HG02763 (cell line): ENCODE data around the gene UBASH3A.
"Not testable (repeated sequence)": the region's sequence is repeated elsewhere in the genome, so short reads cannot be mapped to it uniquely, and the experiment has no call there.

ENCODE experiments used
- ATAC-seq: cut with Tn5 transposase; IDR thresholded peaks from one replicate; pipeline ENCODE4 v1.9.1; 2021; ENCODE audit warnings: mild to moderate bottlenecking, moderate library complexity; ENCODE audit not compliant: unreplicated experiment

UBASH3A gene

DNA sequence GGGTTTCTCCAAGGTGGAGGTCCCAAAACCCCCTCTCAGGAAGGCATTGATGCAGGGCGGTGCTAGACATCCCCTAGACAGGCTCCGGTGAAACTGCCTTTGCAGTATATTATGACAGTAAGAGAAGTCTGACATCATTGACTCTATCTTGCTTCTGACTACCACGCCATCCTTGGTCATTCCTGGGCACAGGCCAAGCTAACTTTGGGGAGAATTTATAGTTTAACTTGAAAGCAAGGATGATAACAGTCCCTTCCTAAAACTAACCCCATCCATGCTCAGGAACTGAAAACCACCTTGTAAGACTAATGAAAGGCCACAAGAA, 62.1 kb downstream of the UBASH3A start:
- no peak for ATAC-seq

DNA sequence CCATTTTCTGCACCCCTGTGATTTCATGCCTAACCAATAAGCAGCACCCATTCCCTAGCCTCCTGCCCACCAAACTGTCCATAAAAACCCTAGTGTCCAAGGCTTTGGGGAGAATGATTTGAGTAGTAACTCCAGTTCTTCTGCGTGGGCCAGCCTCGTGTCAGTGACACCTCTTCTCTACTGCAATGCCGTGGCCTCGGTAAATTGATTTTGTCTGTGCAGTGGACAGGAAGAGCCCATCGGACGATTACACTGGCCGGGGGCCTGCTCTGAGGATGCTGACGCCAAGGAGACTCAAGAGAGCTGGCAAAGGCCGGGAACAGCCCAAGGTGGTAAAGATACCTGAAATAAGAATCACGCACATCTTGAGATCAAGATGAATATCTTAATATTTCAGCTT, 63.0 kb downstream of the UBASH3A start:
- ATAC-seq = no peak

- ATAC-seq = no peak
These were observed 63.7 kb downstream of the UBASH3A start for GRCh38 chr21:42467140-42467983.

DNA sequence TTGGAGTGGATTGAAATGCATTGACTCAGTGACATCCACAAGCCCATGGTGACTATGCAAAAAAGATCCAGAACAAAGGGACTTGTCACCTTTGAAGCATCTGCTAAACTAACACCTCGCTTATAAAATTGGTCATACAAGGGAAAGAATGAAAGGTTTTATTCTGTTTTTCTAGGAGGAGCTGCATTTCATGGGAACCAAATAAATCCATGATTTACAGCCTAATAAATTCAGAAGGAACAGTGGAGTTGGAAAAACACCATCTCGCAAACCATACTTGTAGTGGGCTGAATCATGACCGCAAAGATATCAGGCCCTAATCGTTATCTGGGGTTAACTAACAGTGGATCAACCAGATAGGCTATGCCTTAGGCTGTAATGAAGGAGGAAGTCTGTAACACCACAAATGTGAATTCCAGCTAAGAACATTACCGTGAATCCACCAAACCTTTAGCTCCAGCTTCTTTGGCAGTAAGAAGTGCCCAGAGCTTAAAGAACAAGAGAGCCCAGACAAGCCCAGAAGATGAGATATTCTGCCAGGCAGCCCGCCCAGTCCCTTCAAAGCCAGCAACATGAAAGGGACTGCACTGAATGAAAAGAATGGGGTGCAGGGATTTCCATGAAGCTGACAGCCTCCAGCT, 64.9 kb downstream of the UBASH3A start:
- no peak for ATAC-seq

GRCh38 chr21:42469272-42469671, 65.6 kb downstream of the UBASH3A start:
- peak; percentile 36 for ATAC-seq

GRCh38 chr21:42469726-42470125, 66.0 kb downstream of the UBASH3A start:
- not testable (repeated sequence) for ATAC-seq

- ATAC-seq = no peak
These were observed 67.5 kb downstream of the UBASH3A start for GRCh38 chr21:42471206-42471605.

GRCh38 chr21:42471716-42472330, 68.1 kb downstream of the UBASH3A start:
- no peak for ATAC-seq

DNA sequence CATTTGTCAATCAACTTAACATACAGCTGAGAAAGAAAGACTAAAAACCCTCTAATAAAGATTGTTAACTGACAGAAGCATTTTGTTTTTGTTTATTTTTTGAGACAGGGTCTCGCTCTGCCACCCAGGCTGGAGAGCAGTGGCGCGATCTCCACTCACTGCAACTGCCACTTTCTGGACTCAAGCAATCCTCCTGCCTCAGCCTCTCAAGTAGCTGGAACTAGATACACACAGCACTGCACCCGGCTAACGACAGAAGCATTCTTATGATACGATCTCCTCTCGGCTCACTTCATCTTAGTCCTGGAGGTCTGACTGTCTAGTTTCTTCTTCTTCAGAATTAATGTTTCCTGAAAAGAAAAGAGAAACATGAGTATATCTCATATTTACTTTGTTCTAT, 68.8 kb downstream of the UBASH3A start:
- ATAC-seq = no peak

GRCh38 chr21:42473498-42474042, 69.9 kb downstream of the UBASH3A start:
- no peak for ATAC-seq

- no peak for ATAC-seq
These were observed 70.5 kb downstream of the UBASH3A start for GRCh38 chr21:42474043-42474831.

DNA sequence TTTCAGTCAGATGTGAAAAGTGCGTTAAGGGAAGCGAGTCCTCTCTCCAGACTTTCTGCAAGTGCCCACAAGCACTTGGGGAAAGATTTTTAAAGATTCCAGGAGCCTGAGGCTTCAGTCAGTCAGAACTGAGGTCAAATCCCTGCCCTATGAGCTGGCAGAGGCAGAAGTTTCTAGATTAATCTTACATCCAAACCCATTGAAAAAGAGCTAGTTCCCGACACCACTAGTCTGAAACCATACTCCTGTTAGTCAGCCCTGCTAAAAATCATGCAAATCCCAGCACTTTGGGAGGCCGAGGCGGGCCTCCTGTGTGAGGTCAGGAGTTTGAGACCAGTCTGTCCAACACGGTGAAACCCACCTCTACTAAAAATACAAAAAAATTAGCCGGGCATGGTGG, 71.3 kb downstream of the UBASH3A start:
- no peak for ATAC-seq

DNA sequence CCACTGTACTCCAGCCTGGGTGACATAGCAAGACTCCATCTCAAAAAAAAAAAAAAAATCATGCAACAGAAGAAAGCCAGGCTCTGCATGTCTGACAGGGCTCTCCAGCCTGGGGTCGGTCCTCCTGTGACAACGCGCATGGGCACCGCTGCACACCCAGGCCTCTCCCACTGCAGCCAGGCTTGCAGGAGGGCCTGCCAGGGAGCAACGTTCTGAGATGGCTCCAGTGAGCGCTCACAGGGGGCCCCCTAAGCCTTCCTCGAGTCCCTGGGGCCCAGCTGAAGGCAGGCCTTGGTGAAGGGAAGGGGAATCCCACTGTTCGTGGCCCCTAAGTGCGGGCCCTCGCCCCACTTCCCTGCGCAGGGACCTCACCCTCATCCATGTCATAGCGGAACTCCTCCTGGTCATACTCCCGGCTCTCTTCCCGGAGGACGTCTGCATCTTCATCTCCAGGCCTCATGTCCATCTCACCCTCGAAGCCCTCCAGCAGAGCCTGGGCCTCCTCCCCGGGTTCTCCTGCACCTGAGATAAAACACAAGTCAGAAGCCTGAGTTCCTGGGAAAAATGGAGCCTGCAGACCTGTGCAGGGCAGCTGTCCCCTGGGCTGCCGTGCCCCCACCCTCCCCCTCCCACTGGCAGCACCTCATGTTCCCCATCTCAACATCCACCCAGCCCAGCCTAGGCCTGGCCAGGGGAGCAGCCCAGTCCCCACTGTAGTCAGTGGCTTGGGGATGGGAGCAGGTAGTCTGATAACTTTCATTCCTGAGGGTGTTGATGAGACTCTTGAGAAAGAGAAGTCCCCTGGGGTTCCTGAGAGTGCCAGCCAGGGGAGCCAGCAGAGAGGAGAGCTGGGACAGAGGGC, 72.1 kb downstream of the UBASH3A start:
- no peak for ATAC-seq

GRCh38 chr21:42476388-42477331, 73.0 kb downstream of the UBASH3A start:
- no peak for ATAC-seq

DNA sequence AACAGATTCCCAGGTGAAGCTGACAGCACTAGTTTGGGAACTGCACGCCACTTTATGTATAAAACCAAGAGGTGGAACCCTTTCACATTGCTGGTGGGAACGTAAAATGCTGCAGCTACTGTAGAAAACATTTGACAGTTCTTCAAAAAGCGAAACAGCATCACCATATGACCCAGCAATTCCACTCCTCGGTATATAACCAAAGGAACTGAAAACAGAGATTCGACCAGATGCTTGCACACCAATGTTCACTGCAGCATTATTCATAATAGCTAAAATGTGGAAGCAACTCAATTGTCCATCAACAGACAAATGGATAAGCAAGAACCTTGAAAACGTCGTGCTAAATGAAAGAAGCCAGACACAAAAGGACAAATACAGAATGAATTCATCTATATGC, 74.8 kb downstream of the UBASH3A start:
- no peak for ATAC-seq

- ATAC-seq = no peak
These were observed 75.9 kb downstream of the UBASH3A start for GRCh38 chr21:42479582-42479981.

DNA sequence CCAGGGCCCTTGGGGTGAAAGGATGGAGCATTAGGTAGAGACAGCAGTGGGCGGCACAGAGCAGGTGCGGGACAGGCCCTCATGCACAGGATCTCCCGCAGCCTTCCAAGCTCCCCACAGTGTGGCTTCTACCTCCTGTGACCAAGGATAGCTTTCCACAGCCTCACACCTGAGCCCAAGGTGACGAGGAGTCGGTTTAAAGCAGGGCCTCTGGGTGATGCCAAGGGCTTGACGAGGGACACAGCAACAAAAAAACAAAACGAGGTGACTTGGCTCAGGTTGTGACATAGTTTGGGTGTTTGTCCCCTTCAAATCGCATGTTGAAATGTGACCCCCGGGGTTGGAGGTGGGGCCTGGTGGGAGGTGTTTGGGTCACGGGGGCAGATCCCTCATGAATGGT, 77.0 kb downstream of the UBASH3A start:
- no peak for ATAC-seq

DNA sequence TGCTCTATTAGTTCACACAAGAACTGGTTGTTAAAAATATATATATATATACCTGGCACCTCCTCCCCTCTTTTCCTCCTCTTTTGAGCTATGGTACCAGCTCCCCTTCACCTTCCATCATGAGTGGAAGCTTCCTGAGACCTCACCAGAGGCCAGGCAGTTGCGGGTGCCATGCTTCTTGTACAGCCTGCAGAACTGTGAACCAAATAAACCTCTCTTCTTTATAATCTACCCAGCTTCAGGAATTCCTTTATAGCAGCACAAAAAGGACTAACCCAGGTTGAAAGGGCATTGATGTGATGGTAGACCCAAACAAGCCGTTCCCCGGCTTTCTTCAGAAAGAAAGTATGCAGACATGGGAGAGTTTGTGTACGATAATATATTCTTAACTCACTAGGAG, 77.5 kb downstream of the UBASH3A start:
- no peak for ATAC-seq

- ATAC-seq = no peak
These were observed 81.3 kb downstream of the UBASH3A start for GRCh38 chr21:42484966-42485365.
